Fibroblast of mammary gland (primary cell): ENCODE results near the gene KCTD17.
A peak's percentile ranks its signal among the peaks of the same experiment; 100 is the strongest.

Experiments
- DNase-seq: peaks from one replicate; pipeline ENCODE4 v3.0.0-alpha.2; 2010; ENCODE audit warnings: low read depth
- H3K4me3 ChIP-seq: 2 replicates; pipeline ENCODE4 v1.5.1; 2011; ENCODE audit warnings: low read depth, mild to moderate bottlenecking, low read length, moderate library complexity; ENCODE audit not compliant: control insufficient read depth
- CTCF ChIP-seq: conservative IDR thresholded peaks from 2 replicates; pipeline ENCODE4 v1.5.1; 2011; ENCODE audit warnings: low read depth, low read length, inconsistent platforms; ENCODE audit not compliant: control insufficient read depth, insufficient read depth

KCTD17 gene

GRCh38 chr22:37032535-37033460 lies 18.7 kb upstream of the KCTD17 start:
- H3K4me3 ChIP-seq = no peak overlapping the region
- peak; percentile 50 for DNase-seq
- TF ChIP-seq CTCF = no peak

- no peak for DNase-seq
- no peak overlapping the region for H3K4me3 ChIP-seq
- TF ChIP-seq CTCF = no peak
These were observed 17.7 kb upstream of the KCTD17 start for GRCh38 chr22:37033605-37034430.

GRCh38 chr22:37036655-37037377 lies 14.7 kb upstream of the KCTD17 start:
- DNase-seq = no peak
- no peak overlapping the region for H3K4me3 ChIP-seq
- TF ChIP-seq CTCF = no peak

- TF ChIP-seq CTCF = no peak
- H3K4me3 ChIP-seq = no peak overlapping the region
- DNase-seq = no peak
These were observed 13.9 kb upstream of the KCTD17 start for GRCh38 chr22:37037669-37038068.

- no peak overlapping the region for H3K4me3 ChIP-seq
- no peak for DNase-seq
- no peak for TF ChIP-seq CTCF
These were observed 12.1 kb upstream of the KCTD17 start for GRCh38 chr22:37039466-37039865.

- no peak for TF ChIP-seq CTCF
- no peak overlapping the region for H3K4me3 ChIP-seq
- DNase-seq = no peak
These were observed 8.2 kb upstream of the KCTD17 start for GRCh38 chr22:37043209-37043827.
